GM12872 (cell line): ENCODE measurements around the gene B3GNT5.

ENCODE experiments used
- TF ChIP-seq, protein P1 (sequence below): IDR thresholded peaks from 3 replicates; pipeline ENCODE4 v1.5.1; 2011; ENCODE audit warnings: low read depth, mild to moderate bottlenecking, low read length, moderate library complexity; ENCODE audit not compliant: insufficient read depth

B3GNT5 gene

DNA sequence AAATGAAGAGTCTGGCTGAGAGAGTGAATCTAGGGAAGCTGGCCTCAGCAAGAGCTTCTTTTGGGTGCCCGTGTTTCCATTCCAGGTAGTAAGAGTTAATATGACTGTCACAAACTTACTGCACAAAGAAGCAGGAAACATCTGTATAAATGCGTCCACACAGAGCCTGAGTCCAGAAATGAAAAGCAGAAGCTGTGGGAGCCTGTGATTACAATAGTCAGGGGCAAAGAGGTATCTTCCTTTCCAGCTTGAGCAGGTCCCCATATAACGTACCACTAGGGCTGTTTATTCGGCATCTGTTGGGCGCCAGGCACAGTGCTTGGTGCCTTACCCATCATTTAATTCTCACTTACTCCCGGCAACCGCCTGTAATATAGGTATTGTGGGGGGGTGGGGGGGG, 40.5 kb upstream of the B3GNT5 start:
- TF ChIP-seq, protein P1, sequence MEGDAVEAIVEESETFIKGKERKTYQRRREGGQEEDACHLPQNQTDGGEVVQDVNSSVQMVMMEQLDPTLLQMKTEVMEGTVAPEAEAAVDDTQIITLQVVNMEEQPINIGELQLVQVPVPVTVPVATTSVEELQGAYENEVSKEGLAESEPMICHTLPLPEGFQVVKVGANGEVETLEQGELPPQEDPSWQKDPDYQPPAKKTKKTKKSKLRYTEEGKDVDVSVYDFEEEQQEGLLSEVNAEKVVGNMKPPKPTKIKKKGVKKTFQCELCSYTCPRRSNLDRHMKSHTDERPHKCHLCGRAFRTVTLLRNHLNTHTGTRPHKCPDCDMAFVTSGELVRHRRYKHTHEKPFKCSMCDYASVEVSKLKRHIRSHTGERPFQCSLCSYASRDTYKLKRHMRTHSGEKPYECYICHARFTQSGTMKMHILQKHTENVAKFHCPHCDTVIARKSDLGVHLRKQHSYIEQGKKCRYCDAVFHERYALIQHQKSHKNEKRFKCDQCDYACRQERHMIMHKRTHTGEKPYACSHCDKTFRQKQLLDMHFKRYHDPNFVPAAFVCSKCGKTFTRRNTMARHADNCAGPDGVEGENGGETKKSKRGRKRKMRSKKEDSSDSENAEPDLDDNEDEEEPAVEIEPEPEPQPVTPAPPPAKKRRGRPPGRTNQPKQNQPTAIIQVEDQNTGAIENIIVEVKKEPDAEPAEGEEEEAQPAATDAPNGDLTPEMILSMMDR: no peak

DNA sequence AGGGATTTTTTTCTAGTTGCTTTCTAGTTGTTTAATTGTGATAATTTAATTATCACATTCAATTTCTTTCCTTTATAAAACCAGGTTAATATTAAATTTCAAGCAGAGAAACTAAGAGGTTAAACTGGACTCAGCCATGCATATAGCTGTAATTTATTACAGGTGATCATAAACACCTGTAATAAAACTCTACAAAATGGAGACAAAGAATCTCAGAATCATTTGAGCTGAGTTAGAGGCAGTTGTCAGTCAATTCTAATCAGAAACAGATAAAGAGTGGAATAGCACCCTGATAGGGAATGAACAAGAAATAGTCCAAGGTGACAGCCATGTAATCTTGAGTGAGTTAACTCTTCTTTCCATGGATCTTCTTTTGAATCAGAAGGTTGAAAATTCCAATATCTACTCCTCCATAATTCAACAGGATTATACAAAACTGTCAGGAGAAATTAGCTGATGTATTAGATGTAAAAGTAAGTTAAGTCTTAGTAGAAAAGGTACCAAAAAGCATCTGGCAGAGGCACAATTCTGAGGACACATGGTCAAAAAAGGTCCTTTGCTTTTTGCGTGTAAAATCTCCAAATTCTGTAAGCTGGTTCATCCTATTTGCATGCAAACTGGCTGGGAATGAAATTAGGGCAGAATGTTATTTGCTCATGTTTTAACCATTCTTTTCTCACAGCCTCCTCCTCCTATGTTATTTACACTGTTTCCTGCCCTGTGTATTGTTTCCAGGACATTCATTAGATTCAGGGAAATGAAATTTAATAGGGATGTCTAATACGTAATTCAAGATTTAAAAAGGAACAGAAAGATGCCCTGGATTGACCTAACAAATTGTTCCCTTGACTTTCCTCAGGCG, 39.4 kb upstream of the B3GNT5 start:
- TF ChIP-seq, protein P1: no peak

DNA sequence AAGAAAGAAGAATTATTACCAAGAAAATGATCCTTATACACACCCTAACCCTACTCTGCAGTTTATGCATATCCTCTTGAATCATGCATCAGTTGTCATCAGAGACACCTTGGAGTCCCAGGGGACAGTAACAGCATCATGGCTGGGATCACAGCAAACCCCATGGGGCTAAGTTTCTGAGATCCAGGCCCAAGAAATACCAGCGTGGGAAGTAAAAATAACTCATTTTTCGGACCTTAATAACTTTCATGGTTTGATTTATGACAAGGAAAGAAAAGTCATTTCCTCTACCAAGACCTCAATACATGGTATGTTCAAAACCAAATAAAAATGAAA, 38.8 kb upstream of the B3GNT5 start:
- TF ChIP-seq, protein P1: no peak

DNA sequence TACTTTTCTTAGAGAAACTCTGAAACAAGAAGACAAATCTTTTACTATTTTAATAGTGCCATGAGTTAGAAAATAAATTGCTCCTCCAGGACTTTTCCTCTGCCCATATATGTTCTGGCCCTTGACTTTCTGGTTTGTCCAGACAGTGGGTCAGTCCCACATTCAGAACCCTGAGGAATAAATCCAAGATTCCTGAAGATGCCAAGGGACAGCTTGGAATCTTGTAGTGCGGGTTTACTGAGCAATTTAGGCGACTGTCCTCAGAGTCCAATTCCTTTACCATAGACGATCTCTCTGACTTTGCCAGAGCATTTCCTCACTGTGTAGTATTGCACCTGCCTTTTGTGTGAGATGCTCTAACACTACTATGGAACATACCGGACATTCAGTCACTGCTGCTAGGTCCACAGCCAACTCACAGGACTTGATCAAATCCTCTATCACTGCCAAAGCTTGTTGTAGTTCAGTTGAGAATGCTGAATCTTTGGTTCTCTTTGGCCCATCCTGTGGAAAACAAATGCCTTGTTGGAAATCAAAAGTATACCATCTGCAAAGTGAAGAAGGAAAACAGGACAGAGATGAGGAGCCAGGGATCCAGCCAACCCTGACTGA, 37.4 kb upstream of the B3GNT5 start:
- TF ChIP-seq, protein P1: no peak

DNA sequence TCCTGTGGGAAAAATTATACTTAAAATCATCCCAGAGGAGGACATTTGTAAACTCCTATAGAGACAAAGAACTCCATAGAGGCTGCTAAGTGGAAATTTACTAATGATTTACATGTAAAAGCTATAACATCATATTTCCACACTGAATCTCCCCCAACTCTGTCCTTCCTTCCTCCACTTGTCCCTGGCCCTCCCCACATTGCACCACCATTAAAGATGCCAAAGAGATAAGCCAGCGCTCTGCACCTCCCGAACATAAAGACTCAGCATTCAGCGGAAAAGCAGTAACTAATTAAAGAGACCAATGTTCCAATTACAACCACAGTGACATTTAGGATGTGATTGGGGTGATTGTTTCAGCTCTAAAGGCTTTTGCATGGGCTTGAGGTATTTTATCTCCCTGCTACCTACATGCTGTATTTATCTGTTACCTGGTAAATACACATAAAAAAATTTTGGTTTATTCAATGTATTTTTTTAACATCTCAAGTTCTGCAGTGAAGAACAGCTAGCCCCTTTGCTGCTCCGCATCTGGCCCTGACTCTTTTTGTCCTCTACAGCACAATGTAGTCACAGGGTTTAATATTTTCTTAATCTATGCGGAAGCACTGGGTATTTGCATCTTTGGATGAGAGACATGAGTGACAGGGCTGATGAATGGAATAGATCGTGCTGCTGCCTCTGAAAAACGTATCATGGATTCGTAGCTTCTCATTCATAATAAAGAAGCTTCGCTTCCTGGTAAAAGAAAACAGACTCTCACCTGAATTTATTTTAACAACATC, 35.3 kb upstream of the B3GNT5 start:
- TF ChIP-seq, protein P1: no peak

DNA sequence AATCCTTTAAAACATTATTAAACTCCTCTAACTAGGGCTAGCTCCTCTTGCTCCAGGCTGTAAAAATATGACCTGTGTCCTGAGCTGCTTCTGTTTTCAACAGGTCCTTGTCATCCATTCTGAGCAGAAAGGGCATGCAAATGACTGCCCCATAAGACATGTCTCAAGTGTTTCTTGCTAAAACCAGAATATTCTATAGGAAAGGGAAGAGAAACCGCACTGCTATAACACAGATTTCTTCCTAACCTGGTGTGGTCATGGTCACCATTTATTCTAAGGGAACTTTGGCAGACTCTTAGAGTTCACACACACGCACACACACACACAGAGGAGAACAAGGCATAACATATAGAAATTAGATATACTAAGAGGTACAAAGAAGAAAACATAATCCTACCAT, 34.2 kb upstream of the B3GNT5 start:
- TF ChIP-seq, protein P1: no peak

DNA sequence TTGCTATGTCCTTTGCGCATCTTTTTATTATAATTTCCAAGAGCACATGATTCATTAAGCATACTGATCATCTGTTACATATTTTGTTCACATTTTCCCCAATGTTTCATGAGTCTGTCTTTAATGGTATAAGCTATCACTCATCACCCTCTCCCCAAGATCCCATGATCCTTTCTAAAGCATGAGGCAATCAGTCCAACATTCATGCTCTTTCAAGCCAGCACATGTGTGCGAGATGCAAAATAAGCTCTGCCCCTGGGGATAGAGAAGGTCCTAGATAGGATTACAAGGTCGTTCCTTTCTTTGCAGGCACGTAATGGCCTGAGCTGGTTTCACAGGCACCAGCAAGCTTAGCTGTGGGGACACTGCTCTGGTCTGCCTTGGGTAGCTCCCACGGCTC, 32.2 kb upstream of the B3GNT5 start:
- TF ChIP-seq, protein P1: no peak
